HepG2 (cell line): ENCODE measurements around the gene EID3. TPM values are rescaled to one million over a fixed set of nuclear protein-coding genes. Genes with fewer than 3 reads are reported as not detected.

Experiments used
- ATAC-seq: fragments of 200-7000 bp; cut with Tn5 transposase; 3 replicates; pipeline ENCODE4 v1.9.1; 2020; ENCODE audit warnings: mild to moderate bottlenecking, moderate library complexity
- BruUV-seq: library from RNA; stranded (reverse); fragments of 400-500 nt; replicated peaks from 2 replicates; lab custom pipeline; 2021; lab: Mats Ljungman, UMichigan
- CTCF ChIA-PET: fragments of 300-600 bp; formaldehyde crosslinking; extraction: SDS; loops from one replicate; lab custom pipeline; 2021; ENCODE audit warnings: low total read pairs, inconsistent platforms, low intra/inter-chr PET ratio; lab: Yijun Ruan, JAX
- POLR2A ChIA-PET: fragments of 350-600 bp; sonication (Branson Sonifier 250); formaldehyde crosslinking; loops from one replicate; lab custom pipeline; 2020; ENCODE audit warnings: antibody characterized with exemption, inconsistent platforms; lab: Yijun Ruan, JAX
- DNase-seq: peaks from one replicate; pipeline ENCODE4 v3.0.0-alpha.2; 2015; ENCODE audit warnings: low spot score
- FAIRE-seq: peaks from 3 replicates; lab custom pipeline; 2011; peaks lifted over from hg19 to GRCh38; lab: Jason Lieb, UNC
- H2AFZ ChIP-seq: one replicate; pipeline ENCODE4 v1.6.1; 2011; ENCODE audit warnings: low read length, inconsistent platforms
- H3K27ac ChIP-seq: fragments of 300-600 bp; 3 replicates; pipeline ENCODE4 v1.8.0; 2011; ENCODE audit warnings: mixed run types, mild to moderate bottlenecking, mixed read lengths, low read length, inconsistent platforms; ENCODE audit not compliant: insufficient read depth; ENCODE audit errors: extremely low read length
- H3K27me3 ChIP-seq, 2 experiments: fragments of 200-600 bp in 1 of 2; 2 replicates in 1 of 2; 3 replicates in 1 of 2; pipeline versions ENCODE4 v1.6.0 to v1.8.0; 2011; ENCODE audit warnings: low read length in 2 of 2, mild to moderate bottlenecking in 2 of 2, moderate library complexity in 2 of 2, inconsistent platforms in 1 of 2; ENCODE audit not compliant: insufficient read depth in 2 of 2, control insufficient read depth in 1 of 2
- H3K36me3 ChIP-seq, 2 experiments: fragments of 200-600 bp in 1 of 2; replicated peaks in 1 of 2; 2 replicates in 1 of 2; 3 replicates in 1 of 2; pipeline versions ENCODE4 v1.5.1 to v1.8.0; 2011; ENCODE audit warnings: low read length in 2 of 2, inconsistent platforms in 1 of 2; ENCODE audit not compliant: insufficient read depth in 2 of 2, control insufficient read depth in 1 of 2
- H3K4me1 ChIP-seq: 2 replicates; pipeline ENCODE4 v1.5.1; 2012; ENCODE audit warnings: low read length, inconsistent platforms; ENCODE audit not compliant: insufficient read depth
- H3K4me2 ChIP-seq: 2 replicates; pipeline ENCODE4 v1.6.0; 2011; ENCODE audit warnings: low read depth, low read length, inconsistent platforms
- H3K4me3 ChIP-seq, 3 experiments: fragments of 200-600 bp in 1 of 3; sonication (generic), shearing (Covaris generic) in 1 of 3; replicated peaks in 1 of 3; 2 replicates each; pipeline ENCODE4 v1.5.1; 2011 to 2016; ENCODE audit warnings: low read length in 3 of 3, inconsistent platforms in 2 of 3, low read depth in 2 of 3, mild to moderate bottlenecking in 2 of 3, control low read depth in 1 of 3, mixed read lengths in 1 of 3; ENCODE audit not compliant: insufficient read depth in 1 of 3
- H3K79me2 ChIP-seq: one replicate; pipeline ENCODE4 v1.6.1; 2011; ENCODE audit warnings: low read length, inconsistent platforms; ENCODE audit not compliant: insufficient read depth
- H3K9ac ChIP-seq: 2 replicates; pipeline ENCODE4 v1.6.0; 2011; ENCODE audit warnings: mild to moderate bottlenecking, low read depth, low read length, inconsistent platforms; ENCODE audit not compliant: insufficient read depth
- H3K9me3 ChIP-seq: 2 replicates; pipeline ENCODE4 v1.5.1; 2012; ENCODE audit warnings: mild to moderate bottlenecking, low read length
- H4K20me1 ChIP-seq: 2 replicates; pipeline ENCODE4 v1.6.0; 2011; ENCODE audit warnings: inconsistent platforms, mild to moderate bottlenecking, low read length, moderate library complexity; ENCODE audit not compliant: insufficient read depth
- EZH2 ChIP-seq: conservative IDR thresholded peaks from 2 replicates; pipeline ENCODE4 v1.6.1; 2012; ENCODE audit warnings: mild to moderate bottlenecking, low read depth, low read length, moderate library complexity
- KAT8 ChIP-seq: IDR thresholded peaks from 2 replicates; pipeline ENCODE4 v1.6.1; 2016; ENCODE audit warnings: missing genetic modification reagents, missing compliant biosample characterization
- MED1 ChIP-seq: sonication (generic); formaldehyde crosslinking; IDR thresholded peaks from 2 replicates; pipeline ENCODE4 v1.4.0; 2020; ENCODE audit warnings: missing genetic modification reagents
- NCOR1 ChIP-seq: fragments of 200-600 bp; sonication (generic); IDR thresholded peaks from 2 replicates; pipeline ENCODE4 v1.7.0; 2017; ENCODE audit warnings: antibody characterized with exemption, low read length, borderline replicate concordance
- NFKBIZ ChIP-seq: IDR thresholded peaks from 2 replicates; pipeline ENCODE4 v1.6.1; 2018; ENCODE audit warnings: missing genetic modification reagents, missing compliant biosample characterization
- PITX1 ChIP-seq: sonication (generic); formaldehyde crosslinking; IDR thresholded peaks from 2 replicates; pipeline ENCODE4 v1.5.1; 2020; ENCODE audit warnings: mild to moderate bottlenecking, missing genetic modification reagents
- ZFP62 ChIP-seq: sonication (generic); formaldehyde crosslinking; IDR thresholded peaks from 2 replicates; pipeline ENCODE4 v1.4.0; 2020; ENCODE audit warnings: missing genetic modification reagents
- ZNF234 ChIP-seq: sonication (generic); formaldehyde crosslinking; conservative IDR thresholded peaks from 2 replicates; pipeline ENCODE4 v1.5.1; 2020; ENCODE audit warnings: mild to moderate bottlenecking, missing genetic modification reagents
- ZNF317 ChIP-seq: sonication (generic); formaldehyde crosslinking; IDR thresholded peaks from 2 replicates; pipeline ENCODE4 v1.5.0; 2020; ENCODE audit warnings: mild to moderate bottlenecking, missing genetic modification reagents
- ZNF430 ChIP-seq: sonication (generic); formaldehyde crosslinking; IDR thresholded peaks from 2 replicates; pipeline ENCODE4 v1.9.0; 2021; ENCODE audit warnings: mild to moderate bottlenecking, missing genetic modification reagents
- ZNF460 ChIP-seq: sonication (generic); formaldehyde crosslinking; IDR thresholded peaks from 2 replicates; pipeline ENCODE4 v1.5.1; 2020; ENCODE audit warnings: missing genetic modification reagents, mild to moderate bottlenecking, borderline replicate concordance
- WGBS: methylation state at CpG from one replicate; pipeline ENCODE4 v1.1.6; 2017; ENCODE audit warnings: low lambda C conversion rate; 5-methylcytosine and 5-hydroxymethylcytosine counted together
- in situ Hi-C: cut with HindIII; loops from 2 replicates; pipeline ENCODE4 v1.10.0; 2017; ENCODE audit warnings: low pct_unique_long_range_greater_than_20kb; ENCODE audit not compliant: extremely low pct_ligation_motif_present
- intact Hi-C: fragments of 100-400 bp; cut with micrococcal nuclease; formaldehyde crosslinking; loops from one replicate; pipeline ENCODE4 v1.10.0; 2022; ENCODE audit not compliant: unreplicated experiment
- polyA plus RNA-seq, 8 experiments: library from polyadenylated mRNA; depleted of rRNA in 3 of 8; stranded (reverse) in 7 of 8; unstranded in 1 of 8; fragments of >200 nt; fragmentation: Illumina TruSeq in 4 of 8; extraction: Trizol in 4 of 8; gene quantifications; 2 replicates each; pipeline versions ENCODE4 v1.2.1 to v1.2.3, GENCODE V29; 2011 to 2016; ENCODE audit warnings: low read depth in 4 of 8, missing spikeins in 1 of 8, mixed read lengths in 1 of 8; ENCODE audit not compliant: insufficient read depth in 1 of 8
- total RNA-seq, 5 experiments: library from RNA; depleted of rRNA; stranded (reverse); fragments of >200 nt; fragmentation: Illumina TruSeq; extraction: Trizol; gene quantifications; 2 replicates each; pipeline ENCODE4 v1.2.3, GENCODE V29; 2016; ENCODE audit warnings: low read depth in 1 of 5
- TF ChIP-seq, protein P1 (sequence below): sonication (generic); formaldehyde crosslinking; IDR thresholded peaks from 2 replicates; pipeline ENCODE4 v1.4.0; 2020; ENCODE audit warnings: missing genetic modification reagents, borderline replicate concordance
- TF ChIP-seq, protein P2 (sequence below): sonication (generic); formaldehyde crosslinking; IDR thresholded peaks from 2 replicates; pipeline ENCODE4 v1.9.0; 2021; ENCODE audit warnings: missing genetic modification reagents, borderline replicate concordance
- TF ChIP-seq, protein P3 (sequence below): sonication (generic); formaldehyde crosslinking; IDR thresholded peaks from 2 replicates; pipeline ENCODE4 v1.5.0; 2020; ENCODE audit warnings: mild to moderate bottlenecking, missing genetic modification reagents, borderline replicate concordance
- TF ChIP-seq, protein P4 (sequence below): IDR thresholded peaks from 2 replicates; pipeline ENCODE4 v1.6.1; 2018; ENCODE audit warnings: missing genetic modification reagents
- TF ChIP-seq, protein P5 (sequence below): sonication (generic); formaldehyde crosslinking; IDR thresholded peaks from 2 replicates; pipeline ENCODE4 v1.5.0; 2020; ENCODE audit warnings: mild to moderate bottlenecking, missing genetic modification reagents

EID3 gene
- total and polyA plus RNA-seq, 2 of the 13 experiments (the other 11 are each of a cell fraction or from before 2014, with no cell fraction given) = 0.38 to 4.5 TPM

DNA sequence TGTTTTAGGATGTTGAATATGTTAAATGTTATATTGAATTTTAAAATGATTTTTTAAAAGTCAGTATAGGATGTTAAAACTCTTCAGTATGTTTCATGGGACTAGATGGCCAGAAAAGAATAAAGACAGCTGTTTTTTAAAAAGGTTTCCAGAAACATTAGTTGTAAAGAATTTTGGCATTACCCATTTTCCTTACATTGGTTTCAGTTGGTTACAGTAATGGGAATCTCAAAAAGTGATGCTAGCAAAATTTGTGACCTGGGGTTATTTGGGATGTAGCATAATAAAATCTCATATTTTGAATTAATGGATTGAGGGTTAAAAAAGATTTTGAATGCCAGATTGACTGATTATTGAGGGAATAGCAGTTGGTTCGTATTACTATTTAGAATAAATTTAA is 25.3 kb downstream of the EID3 start:
- Histone ChIP-seq H4K20me1 (no peaks in the 10 kb centered on the region), H3K4me3 (no peak overlapping the region), H3K9me3 (no peaks in the 10 kb centered on the region), H3K4me1 (no peaks in the 10 kb centered on the region), H3K79me2 (no peaks in the 10 kb centered on the region), H3K27ac (no peak overlapping the region), H3K9ac (no peak overlapping the region), H3K36me3 (peaks cover 10 to 64% of the 10 kb centered on the region in 2 experiments), H3K4me2 (no peak overlapping the region), H2AFZ (no peak overlapping the region), H3K27me3 (no peaks in the 10 kb centered on the region)
- BruUV-seq = no TSS peak
- FAIRE-seq (no peak), ATAC-seq (no peak), DNase-seq (no peak)
- in situ Hi-C loops (no loop called here), intact Hi-C loops (no loop called here)
- WGBS = 93% methylated on average over 1 of the region's 1 CpG
- POLR2A ChIA-PET = no interaction called here
- CTCF ChIA-PET = no interaction called here
- no peak for TF ChIP-seq ZNF430
- no peak for TF ChIP-seq ZNF460 (CRISPR knock-in tag)
- TF ChIP-seq, protein P1, sequence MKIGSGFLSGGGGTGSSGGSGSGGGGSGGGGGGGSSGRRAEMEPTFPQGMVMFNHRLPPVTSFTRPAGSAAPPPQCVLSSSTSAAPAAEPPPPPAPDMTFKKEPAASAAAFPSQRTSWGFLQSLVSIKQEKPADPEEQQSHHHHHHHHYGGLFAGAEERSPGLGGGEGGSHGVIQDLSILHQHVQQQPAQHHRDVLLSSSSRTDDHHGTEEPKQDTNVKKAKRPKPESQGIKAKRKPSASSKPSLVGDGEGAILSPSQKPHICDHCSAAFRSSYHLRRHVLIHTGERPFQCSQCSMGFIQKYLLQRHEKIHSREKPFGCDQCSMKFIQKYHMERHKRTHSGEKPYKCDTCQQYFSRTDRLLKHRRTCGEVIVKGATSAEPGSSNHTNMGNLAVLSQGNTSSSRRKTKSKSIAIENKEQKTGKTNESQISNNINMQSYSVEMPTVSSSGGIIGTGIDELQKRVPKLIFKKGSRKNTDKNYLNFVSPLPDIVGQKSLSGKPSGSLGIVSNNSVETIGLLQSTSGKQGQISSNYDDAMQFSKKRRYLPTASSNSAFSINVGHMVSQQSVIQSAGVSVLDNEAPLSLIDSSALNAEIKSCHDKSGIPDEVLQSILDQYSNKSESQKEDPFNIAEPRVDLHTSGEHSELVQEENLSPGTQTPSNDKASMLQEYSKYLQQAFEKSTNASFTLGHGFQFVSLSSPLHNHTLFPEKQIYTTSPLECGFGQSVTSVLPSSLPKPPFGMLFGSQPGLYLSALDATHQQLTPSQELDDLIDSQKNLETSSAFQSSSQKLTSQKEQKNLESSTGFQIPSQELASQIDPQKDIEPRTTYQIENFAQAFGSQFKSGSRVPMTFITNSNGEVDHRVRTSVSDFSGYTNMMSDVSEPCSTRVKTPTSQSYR = no peak
- TF ChIP-seq, protein P2, sequence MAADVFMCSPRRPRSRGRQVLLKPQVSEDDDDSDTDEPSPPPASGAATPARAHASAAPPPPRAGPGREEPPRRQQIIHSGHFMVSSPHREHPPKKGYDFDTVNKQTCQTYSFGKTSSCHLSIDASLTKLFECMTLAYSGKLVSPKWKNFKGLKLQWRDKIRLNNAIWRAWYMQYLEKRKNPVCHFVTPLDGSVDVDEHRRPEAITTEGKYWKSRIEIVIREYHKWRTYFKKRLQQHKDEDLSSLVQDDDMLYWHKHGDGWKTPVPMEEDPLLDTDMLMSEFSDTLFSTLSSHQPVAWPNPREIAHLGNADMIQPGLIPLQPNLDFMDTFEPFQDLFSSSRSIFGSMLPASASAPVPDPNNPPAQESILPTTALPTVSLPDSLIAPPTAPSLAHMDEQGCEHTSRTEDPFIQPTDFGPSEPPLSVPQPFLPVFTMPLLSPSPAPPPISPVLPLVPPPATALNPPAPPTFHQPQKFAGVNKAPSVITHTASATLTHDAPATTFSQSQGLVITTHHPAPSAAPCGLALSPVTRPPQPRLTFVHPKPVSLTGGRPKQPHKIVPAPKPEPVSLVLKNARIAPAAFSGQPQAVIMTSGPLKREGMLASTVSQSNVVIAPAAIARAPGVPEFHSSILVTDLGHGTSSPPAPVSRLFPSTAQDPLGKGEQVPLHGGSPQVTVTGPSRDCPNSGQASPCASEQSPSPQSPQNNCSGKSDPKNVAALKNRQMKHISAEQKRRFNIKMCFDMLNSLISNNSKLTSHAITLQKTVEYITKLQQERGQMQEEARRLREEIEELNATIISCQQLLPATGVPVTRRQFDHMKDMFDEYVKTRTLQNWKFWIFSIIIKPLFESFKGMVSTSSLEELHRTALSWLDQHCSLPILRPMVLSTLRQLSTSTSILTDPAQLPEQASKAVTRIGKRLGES (CRISPR knock-in tag) = no peak
- TF ChIP-seq ZNF234 = no peak
- no peak for TF ChIP-seq ZFP62 (CRISPR knock-in tag)
- no peak for TF ChIP-seq MED1
- TF ChIP-seq, protein P3, sequence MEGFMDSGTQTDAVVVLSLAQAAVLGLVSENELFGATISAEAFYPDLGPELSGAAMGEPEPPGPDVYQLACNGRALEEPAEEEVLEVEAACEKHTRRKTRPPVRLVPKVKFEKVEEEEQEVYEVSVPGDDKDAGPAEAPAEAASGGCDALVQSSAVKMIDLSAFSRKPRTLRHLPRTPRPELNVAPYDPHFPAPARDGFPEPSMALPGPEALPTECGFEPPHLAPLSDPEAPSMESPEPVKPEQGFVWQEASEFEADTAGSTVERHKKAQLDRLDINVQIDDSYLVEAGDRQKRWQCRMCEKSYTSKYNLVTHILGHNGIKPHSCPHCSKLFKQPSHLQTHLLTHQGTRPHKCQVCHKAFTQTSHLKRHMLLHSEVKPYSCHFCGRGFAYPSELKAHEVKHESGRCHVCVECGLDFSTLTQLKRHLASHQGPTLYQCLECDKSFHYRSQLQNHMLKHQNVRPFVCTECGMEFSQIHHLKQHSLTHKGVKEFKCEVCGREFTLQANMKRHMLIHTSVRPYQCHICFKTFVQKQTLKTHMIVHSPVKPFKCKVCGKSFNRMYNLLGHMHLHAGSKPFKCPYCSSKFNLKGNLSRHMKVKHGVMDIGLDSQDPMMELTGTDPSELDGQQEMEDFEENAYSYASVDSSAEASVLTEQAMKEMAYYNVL (CRISPR knock-in tag) = no peak
- TF ChIP-seq KAT8 (CRISPR knock-in tag) = no peak
- TF ChIP-seq NFKBIZ (CRISPR knock-in tag) = no peak
- no peak for TF ChIP-seq EZH2
- TF ChIP-seq, protein P4, sequence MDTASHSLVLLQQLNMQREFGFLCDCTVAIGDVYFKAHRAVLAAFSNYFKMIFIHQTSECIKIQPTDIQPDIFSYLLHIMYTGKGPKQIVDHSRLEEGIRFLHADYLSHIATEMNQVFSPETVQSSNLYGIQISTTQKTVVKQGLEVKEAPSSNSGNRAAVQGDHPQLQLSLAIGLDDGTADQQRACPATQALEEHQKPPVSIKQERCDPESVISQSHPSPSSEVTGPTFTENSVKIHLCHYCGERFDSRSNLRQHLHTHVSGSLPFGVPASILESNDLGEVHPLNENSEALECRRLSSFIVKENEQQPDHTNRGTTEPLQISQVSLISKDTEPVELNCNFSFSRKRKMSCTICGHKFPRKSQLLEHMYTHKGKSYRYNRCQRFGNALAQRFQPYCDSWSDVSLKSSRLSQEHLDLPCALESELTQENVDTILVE (CRISPR knock-in tag) = no peak
- TF ChIP-seq, protein P5, sequence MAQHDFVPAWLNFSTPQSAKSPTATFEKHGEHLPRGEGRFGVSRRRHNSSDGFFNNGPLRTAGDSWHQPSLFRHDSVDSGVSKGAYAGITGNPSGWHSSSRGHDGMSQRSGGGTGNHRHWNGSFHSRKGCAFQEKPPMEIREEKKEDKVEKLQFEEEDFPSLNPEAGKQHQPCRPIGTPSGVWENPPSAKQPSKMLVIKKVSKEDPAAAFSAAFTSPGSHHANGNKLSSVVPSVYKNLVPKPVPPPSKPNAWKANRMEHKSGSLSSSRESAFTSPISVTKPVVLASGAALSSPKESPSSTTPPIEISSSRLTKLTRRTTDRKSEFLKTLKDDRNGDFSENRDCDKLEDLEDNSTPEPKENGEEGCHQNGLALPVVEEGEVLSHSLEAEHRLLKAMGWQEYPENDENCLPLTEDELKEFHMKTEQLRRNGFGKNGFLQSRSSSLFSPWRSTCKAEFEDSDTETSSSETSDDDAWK = no peak
- no peak for TF ChIP-seq NCOR1
- no peak for TF ChIP-seq PITX1 (CRISPR knock-in tag)
- TF ChIP-seq ZNF317 (CRISPR knock-in tag) = no peak
